HEK293T (cell line): ENCODE data around the gene INHBE.

Experiments
- ARNT ChIP-seq: fragments of 450-650 bp; IDR thresholded peaks from 2 replicates; pipeline ENCODE4 v1.6.1; 2017; ENCODE audit warnings: mild to moderate bottlenecking
- BHLHE40 ChIP-seq: fragments of 450-650 bp; IDR thresholded peaks from 2 replicates; pipeline ENCODE4 v1.6.1; 2016; ENCODE audit warnings: mild to moderate bottlenecking, moderate library complexity, borderline replicate concordance
- CTBP1 ChIP-seq: fragments of 450-650 bp; IDR thresholded peaks from 2 replicates; pipeline ENCODE4 v1.6.1; 2016; ENCODE audit warnings: borderline replicate concordance
- ELF4 ChIP-seq: fragments of 450-650 bp; IDR thresholded peaks from 2 replicates; pipeline ENCODE4 v1.6.1; 2017; ENCODE audit warnings: antibody characterized with exemption
- FOXA1 ChIP-seq: fragments of 450-650 bp; IDR thresholded peaks from 2 replicates; pipeline ENCODE4 v1.6.1; 2016; ENCODE audit warnings: mild to moderate bottlenecking
- FOXK2 ChIP-seq: fragments of 450-650 bp; IDR thresholded peaks from 2 replicates; pipeline ENCODE4 v1.6.1; 2016; ENCODE audit warnings: mild to moderate bottlenecking
- FOXM1 ChIP-seq: fragments of 450-650 bp; IDR thresholded peaks from 2 replicates; pipeline ENCODE4 v1.6.1; 2017; ENCODE audit warnings: mild to moderate bottlenecking, borderline replicate concordance
- LEF1 ChIP-seq: fragments of 450-650 bp; IDR thresholded peaks from 2 replicates; pipeline ENCODE4 v1.6.1; 2017; ENCODE audit warnings: mild to moderate bottlenecking, borderline replicate concordance
- NFRKB ChIP-seq: fragments of 450-650 bp; IDR thresholded peaks from 2 replicates; pipeline ENCODE4 v1.6.1; 2016; ENCODE audit warnings: mild to moderate bottlenecking, moderate library complexity
- SP1 ChIP-seq: fragments of 450-650 bp; IDR thresholded peaks from 2 replicates; pipeline ENCODE4 v1.6.1; 2017
- SUZ12 ChIP-seq: fragments of 450-650 bp; IDR thresholded peaks from 2 replicates; pipeline ENCODE4 v1.6.1; 2016; ENCODE audit warnings: mild to moderate bottlenecking
- TARDBP ChIP-seq: fragments of 450-650 bp; IDR thresholded peaks from 2 replicates; pipeline ENCODE4 v1.6.1; 2016
- TF ChIP-seq, protein P1 (sequence below): fragments of 450-650 bp; IDR thresholded peaks from 2 replicates; pipeline ENCODE4 v1.6.1; 2016

DNA sequence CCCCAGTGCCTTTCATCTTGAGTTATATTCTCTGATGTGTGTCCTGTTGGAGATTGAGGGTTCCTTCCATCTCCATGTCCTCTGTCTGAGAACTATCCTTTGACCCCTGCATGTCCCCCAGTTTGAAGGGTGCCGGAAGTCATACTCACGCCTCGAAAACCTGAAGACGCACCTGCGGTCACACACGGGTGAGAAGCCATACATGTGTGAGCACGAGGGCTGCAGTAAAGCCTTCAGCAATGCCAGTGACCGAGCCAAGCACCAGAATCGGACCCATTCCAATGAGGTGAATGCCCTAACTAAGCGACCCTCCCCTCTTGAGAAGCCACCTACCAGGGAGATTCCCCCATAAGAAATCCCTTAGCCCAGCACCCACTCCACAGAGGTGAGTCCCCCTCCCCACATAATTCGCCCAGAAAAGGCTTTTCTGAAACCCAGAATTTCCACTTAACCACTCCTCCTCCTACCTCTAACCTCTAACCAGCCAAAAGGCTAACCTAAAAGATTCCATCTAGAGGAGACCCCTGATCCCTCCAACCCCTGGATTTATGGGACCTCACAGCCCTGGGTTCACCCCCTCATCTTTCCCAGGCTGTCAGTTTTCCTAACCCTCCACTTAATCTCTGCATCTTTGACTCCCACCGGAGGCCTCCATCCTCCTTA is 12.2 kb downstream of the INHBE start:
- TF ChIP-seq BHLHE40 (no peak), ELF4 (no peak), FOXM1 (no peak), LEF1 (no peak), NFRKB (no peak), TARDBP (no peak), FOXK2 (no peak), SP1 (no peak), SUZ12 (no peak), CTBP1 (no peak), FOXA1 (no peak), ARNT (no peak)
- TF ChIP-seq, protein P1, sequence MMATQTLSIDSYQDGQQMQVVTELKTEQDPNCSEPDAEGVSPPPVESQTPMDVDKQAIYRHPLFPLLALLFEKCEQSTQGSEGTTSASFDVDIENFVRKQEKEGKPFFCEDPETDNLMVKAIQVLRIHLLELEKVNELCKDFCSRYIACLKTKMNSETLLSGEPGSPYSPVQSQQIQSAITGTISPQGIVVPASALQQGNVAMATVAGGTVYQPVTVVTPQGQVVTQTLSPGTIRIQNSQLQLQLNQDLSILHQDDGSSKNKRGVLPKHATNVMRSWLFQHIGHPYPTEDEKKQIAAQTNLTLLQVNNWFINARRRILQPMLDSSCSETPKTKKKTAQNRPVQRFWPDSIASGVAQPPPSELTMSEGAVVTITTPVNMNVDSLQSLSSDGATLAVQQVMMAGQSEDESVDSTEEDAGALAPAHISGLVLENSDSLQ: no peak
